Activated CD8-positive, alpha-beta memory T cell treated with anti-CD3 and anti-CD28 coated beads, Interleukin-2, amount 50 U/mL, for 1 hour (primary cell): Measurements from ENCODE around the gene PRF1.
"Not testable (repeated sequence)": the region's sequence is repeated elsewhere in the genome, so short reads cannot be mapped to it uniquely, and the experiment has no call there.

Source experiments
- DNase-seq: peaks from one replicate; pipeline ENCODE4 v3.0.0-alpha.2; 2020; ENCODE audit errors: extremely low read depth

The PRF1 gene

GRCh38 chr10:70593513-70593890, 9.0 kb downstream of the PRF1 start:
- DNase-seq, result no peak

- DNase-seq, result no peak
Observed at GRCh38 chr10:70592746-70593512, 9.6 kb downstream of the PRF1 start.

DNA sequence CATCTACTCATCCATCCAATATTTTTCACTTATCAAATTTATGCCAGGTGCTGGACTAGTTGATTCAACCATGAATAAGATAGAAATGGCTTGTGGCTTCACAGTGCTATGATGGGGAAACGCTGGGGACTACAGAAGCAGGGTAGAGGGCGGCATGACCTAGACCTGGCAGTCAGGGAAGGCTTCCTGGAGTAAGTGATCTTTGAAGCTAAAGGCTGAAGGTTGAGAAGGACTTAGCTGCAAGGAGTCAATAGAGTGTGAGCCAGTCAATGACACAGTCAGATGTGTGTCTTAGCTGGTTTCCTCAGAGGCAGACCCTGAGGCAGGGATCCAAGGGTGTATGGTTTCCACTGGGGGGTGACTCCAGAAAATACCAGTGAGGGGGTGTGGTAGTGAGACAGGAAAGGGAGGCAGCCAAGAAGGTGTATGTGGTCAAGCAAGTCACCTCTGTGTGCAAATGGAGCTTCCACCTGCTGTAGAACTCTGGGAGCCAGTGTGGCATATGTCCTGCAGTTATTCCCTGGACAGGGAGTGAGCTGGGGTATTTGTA, 10.3 kb downstream of the PRF1 start:
- no peak for DNase-seq

DNA sequence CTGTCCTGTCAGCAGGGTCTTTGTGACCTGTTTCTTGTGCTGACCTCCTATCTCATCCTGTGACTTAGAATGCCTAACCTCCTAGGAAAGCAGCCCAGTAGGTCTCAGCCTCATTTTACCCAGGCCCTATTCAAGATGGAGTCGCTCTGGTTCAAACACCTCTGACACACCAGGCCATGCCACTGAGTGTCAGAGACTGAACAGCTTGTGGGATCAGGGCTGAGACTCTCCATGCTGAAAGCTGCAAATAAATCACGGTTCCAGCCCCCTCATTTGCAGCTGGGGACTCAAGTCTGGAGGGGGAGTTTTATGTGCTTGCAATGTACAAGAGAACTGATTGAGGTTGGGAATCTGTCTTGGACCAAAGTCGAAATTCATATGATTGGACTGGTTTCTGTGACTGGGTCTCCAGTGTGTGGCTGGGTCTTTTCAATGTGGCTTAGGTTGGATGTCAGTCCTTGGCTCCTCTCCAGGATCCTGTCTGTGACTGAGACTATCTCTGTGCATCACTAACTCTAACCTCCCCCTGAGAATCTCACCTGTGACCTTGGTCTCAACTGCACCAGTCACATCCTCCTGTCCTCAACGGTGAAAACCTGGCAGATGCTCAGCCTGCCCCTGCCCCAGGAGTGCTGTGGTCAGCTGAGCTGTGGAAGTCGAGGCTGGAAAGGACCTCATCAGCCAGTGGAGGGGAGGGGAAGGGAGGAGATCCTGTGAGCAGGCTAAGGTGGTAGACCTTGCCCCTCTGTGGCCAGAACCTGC, 11.7 kb downstream of the PRF1 start:
- no peak for DNase-seq

DNA sequence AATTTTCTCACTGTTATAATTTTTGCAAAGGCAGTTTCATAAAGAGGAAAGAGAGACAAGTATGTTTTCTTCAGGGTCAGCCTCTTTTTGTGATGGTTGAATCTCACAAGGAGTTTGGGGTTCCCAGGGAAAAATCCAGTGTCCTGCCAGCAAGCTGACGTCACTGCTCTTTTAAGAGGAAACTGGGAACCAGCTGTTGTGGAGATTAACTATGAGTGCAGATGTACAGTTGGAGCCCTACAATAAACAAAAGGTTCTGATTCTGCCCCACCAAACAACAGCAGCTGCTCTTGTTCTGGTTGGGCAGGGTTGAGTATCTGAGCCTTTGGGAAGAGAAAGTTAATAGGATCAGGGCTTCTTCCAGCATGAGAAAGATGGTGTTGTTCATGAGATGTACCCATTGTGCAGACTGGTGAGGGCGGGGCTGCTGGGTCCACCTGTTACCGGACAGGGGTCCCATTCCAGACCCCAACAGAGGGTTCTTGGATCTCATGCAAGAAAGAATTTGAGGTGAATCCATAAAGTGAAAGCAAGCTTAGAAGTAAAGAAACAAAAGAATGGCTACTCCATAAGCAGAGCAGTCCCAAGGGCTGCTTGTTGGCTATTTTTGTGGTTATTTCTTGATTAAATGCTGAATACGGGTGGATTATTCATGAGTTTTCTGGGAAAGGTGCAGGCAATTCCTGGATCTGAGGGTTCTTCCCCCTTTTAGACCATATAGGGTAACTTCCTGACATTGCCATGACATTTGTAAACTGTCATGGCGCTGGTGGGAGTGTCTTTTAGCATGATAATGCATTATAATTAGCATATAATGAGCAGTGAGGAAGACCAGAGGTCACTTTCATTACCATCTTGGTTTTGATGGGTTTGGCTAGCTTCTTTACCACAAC, 12.5 kb downstream of the PRF1 start:
- DNase-seq, result no peak

- DNase-seq, result no peak
Observed at GRCh38 chr10:70588859-70589570, 13.5 kb downstream of the PRF1 start.

DNA sequence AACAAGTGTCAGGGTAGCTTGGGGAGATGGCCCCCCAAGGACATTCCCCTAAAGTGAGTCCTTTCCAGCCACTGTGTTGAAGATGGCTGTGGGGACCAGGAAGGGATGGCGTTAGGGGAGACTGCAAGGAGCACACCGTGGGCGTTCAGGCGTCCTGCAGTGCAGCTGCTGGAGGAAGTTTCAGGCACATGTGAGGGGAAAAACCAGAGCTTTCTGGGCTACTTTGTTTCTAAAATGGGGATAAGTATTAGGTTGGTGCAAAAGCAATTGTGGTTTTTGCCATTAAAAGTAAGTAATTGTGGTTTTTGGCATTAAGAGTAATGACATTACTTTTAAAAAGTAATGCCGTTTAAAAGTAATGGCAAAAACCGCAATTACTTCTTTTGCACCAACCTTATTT, 14.3 kb downstream of the PRF1 start:
- DNase-seq, result no peak

DNA sequence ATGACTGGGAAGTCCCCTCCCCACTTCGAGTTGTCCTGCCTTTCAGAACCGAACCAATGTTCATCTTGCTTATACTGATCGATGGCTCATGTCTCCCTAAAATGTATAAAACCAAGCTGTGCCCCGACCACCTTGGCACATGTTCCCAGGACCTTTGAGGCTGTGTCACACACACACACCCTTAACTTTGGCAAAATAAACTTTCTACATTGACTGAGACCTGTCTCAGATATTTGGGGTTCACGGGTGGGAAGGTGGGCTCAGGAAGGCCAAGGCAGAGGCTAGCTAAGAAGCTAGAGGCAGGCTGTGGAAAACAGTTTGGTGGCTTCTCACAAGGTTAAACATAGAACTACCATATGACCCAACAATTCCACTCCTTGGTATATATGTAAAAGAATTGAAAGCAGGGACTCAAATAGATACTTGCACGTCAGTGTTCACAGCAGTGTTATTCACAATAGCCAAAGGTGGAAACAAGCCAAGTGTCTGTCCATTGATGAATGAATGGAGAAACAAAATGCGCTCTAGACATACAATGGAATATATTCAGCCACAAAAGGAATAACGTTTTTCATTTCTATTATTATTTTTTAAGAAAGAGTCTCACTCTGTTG, 15.4 kb downstream of the PRF1 start:
- DNase-seq, result no peak

- DNase-seq, result no peak
Observed at GRCh38 chr10:70586348-70586930, 16.1 kb downstream of the PRF1 start.

DNA sequence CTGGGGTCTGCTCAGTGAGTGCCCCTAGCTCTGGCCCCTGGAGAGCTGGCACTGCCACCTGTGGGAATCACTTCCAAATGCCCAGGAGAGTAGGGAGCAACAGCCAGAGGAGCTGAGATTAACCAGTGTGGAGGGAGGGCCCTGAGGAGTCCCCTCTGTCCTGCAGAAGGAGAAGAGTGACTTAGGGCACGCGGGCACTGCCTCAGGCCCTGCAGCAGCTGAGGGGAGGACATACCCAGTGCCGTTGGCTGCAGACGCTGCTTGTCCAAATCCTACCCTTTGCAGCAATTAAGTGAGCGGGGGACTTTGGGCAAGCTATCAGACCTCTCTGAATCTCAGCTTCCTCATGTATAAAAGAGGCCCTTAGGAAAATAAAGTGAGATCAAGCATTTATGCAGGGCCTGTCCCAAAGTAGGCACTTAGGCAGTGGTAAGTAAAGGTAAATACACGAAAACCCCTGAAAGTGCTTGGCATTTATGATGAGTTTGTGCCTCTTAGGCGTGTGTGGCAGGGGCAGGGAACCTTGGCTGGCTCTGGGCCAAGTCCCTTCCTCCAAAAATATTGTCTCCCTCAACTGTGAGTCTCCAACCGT, 16.9 kb downstream of the PRF1 start:
- no peak for DNase-seq

- DNase-seq, result no peak
Observed at GRCh38 chr10:70584909-70585544, 17.5 kb downstream of the PRF1 start.

- DNase-seq, result no peak
Observed at GRCh38 chr10:70584366-70584765, 18.2 kb downstream of the PRF1 start.

DNA sequence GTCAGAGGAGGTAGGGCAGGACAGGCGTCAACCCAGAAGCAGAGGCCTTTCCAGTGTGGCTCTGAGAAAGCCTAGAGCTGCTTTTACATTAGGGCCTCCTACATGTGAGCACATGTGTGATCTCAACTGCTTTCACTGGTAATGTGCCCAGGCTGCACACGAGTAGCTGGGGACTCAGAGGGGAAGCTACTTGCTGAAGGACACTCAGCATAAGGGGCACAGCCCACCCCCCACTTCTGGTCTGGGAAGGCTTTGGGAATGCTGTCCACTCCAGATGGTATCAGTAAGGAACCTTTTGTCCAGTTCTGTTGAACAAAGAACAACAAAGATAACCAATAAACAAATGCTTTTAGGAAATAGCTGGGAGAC, 18.9 kb downstream of the PRF1 start:
- no peak for DNase-seq

GRCh38 chr10:70582793-70583668, 19.5 kb downstream of the PRF1 start:
- DNase-seq, result no peak

- DNase-seq, result not testable (repeated sequence)
Observed at GRCh38 chr10:70581176-70581575, 21.4 kb downstream of the PRF1 start.

DNA sequence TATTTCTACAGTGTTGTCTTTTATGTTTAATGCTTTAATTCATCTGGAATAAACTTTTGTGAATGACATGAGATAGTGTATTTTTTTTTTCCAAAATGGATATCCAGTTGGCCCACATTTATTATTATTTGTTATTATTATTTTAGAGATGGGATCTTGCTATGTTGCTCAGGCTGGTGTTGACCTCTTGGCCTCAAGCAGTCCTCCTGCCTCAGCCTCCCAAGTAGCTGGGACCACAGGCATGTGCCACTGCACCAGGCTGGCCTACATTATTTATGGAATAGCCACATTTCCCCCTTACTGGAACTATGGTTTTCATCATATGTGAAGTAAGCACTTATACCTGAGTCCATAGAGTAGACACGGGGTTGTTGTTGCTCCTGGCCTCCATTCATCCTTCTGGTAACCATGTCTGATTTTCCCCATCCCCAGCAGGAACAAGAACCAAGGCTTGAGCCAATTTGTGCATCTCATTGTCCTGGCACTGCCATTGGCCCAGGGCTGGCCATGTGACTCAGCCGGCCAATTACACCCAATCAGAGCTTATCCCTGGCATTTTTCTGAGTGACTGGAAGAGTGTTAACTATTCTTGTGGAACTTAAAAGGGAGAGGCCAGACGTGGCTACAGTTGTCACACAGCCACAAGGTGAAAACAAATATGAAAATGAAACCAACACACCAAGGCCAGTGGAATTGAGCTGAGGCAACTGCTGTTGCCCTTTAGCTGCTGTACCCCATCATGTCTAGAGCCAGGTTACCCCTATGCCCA, 23.1 kb downstream of the PRF1 start:
- DNase-seq, result no peak

- DNase-seq, result peak; percentile 64
Observed at GRCh38 chr10:70578371-70578947, 24.1 kb downstream of the PRF1 start.
